ENCODE data around the gene SCGB3A2.

SCGB3A2 gene, protein sequence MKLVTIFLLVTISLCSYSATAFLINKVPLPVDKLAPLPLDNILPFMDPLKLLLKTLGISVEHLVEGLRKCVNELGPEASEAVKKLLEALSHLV

DNA sequence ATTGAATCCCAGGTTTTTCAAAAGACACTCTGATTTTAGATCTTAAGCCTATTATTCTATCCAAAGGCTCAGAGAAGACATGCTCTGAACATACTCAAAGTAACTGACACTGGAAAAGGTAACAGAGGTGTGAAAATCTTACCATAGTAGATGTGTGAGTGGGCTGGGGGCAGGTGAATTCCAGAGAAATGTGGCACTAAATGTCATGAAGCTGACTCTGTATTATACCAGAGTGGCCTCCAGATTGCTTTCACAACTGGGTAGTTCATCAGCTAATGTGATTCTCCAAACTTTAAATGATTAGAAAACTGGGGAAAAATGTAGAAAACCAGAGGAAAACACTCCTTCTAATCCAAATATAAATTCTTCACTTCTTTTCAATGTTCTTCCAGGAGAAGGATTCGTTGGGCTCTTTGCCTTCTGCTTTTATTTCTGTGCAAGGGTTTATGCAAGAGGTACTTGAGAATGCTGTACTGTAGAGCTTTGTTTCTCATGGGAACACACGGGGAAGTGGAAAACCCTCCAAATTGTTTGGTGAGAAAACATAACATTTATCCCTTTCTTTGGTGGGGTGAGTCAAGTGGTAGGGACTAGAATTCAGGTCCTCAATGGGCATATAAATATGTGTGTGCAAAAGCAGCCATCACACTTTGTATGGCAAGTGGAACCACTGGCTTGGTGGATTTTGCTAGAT, at the start of gene SCGB3A2:
SCGB3A2 (plus strand) TSS at position 646 of the 694 bp plus-strand sequence. CDS start 93 bp downstream, outside the sequence.
- Histone ChIP-seq H3K27ac (no peak within 1 kb of the TSS), H3K4me3 (no peak within 1 kb of the TSS), H3K9ac (ENCODE audit: insufficient read length) (no peak within 1 kb of the TSS), H3K36me3 (ENCODE audit: insufficient read depth, low read length) (no peaks in the 10 kb centered on the region), H3K9me3 (ENCODE audit: low read depth, low read length) (no peaks in the 10 kb centered on the region)
- TF ChIP-seq EZH2 (IDR thresholded peaks at IDR 0.05) = no peak
- no peak for TF ChIP-seq POLR2AphosphoS5 (IDR thresholded peaks at IDR 0.05; ENCODE audit: borderline replicate concordance, low read depth, low read length)
- TF ChIP-seq FOXP2 (optimal IDR thresholded peaks at IDR 0.05; ENCODE audit: control extremely low read depth, extremely low read length, insufficient read depth) = no peak
- no peak for DNase-seq (ENCODE audit: low read depth, low spot score)

DNA sequence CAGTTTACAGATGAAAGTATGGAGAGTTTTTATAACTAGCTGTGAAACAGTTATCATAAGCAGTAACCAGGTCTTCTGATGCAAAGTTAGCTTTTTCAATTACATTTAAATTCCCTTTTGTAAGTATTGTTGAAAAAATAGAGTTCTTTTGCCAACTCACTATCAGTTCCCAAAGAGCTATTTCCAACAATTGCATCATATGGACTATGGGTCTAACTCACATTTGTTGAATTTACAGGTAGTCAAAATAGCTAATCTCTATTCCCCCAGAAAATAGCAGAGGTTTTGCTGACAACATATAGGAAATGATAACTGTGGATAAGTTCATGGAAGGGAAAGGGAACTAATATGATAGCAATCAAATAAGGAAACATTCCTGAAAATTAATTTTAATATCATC, 48.5 kb upstream of the SCGB3A2 start:
- TF ChIP-seq EZH2 (IDR thresholded peaks at IDR 0.05) = no peak
- TF ChIP-seq FOXP2 (optimal IDR thresholded peaks at IDR 0.05; ENCODE audit: control extremely low read depth, extremely low read length, insufficient read depth) = no peak
- TF ChIP-seq POLR2AphosphoS5 (IDR thresholded peaks at IDR 0.05; ENCODE audit: borderline replicate concordance, low read depth, low read length) = no peak
- DNase-seq (ENCODE audit: low read depth, low spot score) = no peak
- Histone ChIP-seq H3K27ac (peak overlapping the region; percentile 74), H3K36me3 (ENCODE audit: insufficient read depth, low read length) (no peaks in the 10 kb centered on the region), H3K9me3 (ENCODE audit: low read depth, low read length) (no peaks in the 10 kb centered on the region), H3K4me3 (no peak overlapping the region), H3K9ac (ENCODE audit: insufficient read length) (peak overlapping the region; percentile 27)

DNA sequence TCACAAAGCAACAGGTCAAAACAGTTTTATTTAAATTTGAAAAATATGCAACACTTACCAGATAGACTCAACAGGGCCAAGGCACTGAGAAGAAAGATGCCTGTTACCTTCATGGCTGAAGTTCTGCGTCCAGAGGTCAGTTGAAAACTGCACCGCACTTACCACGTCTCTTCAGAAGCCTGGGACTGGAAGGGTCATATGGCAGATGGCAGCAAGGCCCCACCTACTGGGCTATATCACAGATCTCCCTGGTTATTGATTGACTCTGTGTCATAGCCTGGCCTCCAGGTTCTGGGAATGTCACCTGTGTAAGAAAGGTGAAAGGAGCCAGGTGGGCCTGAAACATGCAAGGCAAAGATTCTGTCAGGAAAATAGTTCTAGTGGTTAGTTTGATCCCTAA, 47.0 kb upstream of the SCGB3A2 start, which contains the start of gene SPINK1:
SPINK1 (minus strand) TSS at position 207 of the 400 bp plus-strand sequence; CDS start at position 113, 94 bp downstream.
- Histone ChIP-seq H3K9ac (ENCODE audit: insufficient read length) (no peak within 1 kb of the TSS), H3K36me3 (ENCODE audit: insufficient read depth, low read length) (no peaks in the 10 kb centered on the region), H3K27ac (peak within 1 kb of the TSS; percentile 74), H3K4me3 (no peak within 1 kb of the TSS), H3K9me3 (ENCODE audit: low read depth, low read length) (no peaks in the 10 kb centered on the region)
- DNase-seq (ENCODE audit: low read depth, low spot score) = no peak
- TF ChIP-seq POLR2AphosphoS5 (IDR thresholded peaks at IDR 0.05; ENCODE audit: borderline replicate concordance, low read depth, low read length) = no peak

DNA sequence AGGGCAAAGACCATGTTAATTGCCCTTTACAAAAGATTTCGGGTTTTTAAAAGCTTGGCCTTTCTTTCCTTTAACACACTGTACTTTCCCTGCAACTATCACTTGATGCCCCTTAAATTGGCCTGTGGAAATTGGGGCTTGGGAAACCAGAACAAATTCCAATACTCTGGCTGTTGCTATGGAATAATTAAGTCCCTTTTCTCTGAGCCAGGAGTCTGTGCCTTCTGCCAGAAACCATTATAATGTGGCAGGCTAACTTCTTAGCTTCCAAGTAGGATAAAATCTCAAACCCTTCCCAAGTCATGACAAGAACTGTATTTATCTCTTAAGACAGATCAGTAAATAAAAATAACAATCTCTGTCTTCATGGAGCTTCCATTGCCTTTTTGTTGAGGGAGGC, 46.0 kb upstream of the SCGB3A2 start:
- Histone ChIP-seq H3K9ac (ENCODE audit: insufficient read length) (no peak overlapping the region), H3K27ac (no peak overlapping the region), H3K36me3 (ENCODE audit: insufficient read depth, low read length) (no peaks in the 10 kb centered on the region), H3K9me3 (ENCODE audit: low read depth, low read length) (no peaks in the 10 kb centered on the region), H3K4me3 (no peak overlapping the region)
- no peak for DNase-seq (ENCODE audit: low read depth, low spot score)
- TF ChIP-seq EZH2 (IDR thresholded peaks at IDR 0.05) (no peak), FOXP2 (optimal IDR thresholded peaks at IDR 0.05; ENCODE audit: control extremely low read depth, extremely low read length, insufficient read depth) (no peak), POLR2AphosphoS5 (IDR thresholded peaks at IDR 0.05; ENCODE audit: borderline replicate concordance, low read depth, low read length) (no peak)

DNA sequence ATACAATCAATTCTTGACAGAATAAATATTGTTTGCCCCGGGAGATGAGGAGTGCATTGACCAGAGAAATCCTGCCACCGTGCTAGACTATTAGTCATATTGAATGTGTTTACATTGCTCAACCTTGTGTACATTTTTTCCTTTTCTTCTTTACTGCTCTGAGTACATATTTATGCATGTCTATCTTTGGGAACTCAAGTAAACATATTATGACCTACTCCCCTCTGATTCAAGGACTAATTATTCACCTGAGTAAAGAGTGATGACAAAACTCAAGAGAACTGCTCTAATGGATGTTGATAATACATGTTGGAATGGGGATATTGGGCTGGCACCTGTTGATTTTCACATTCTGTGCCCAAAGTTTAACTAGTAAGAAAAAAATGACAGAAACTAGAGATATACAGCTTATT, 43.1 kb upstream of the SCGB3A2 start:
- DNase-seq (ENCODE audit: low read depth, low spot score) = no peak
- TF ChIP-seq EZH2 (IDR thresholded peaks at IDR 0.05) = no peak
- H3K9me3 ChIP-seq (ENCODE audit: low read depth, low read length) = no peaks in the 10 kb centered on the region
- no peak overlapping the region for H3K9ac ChIP-seq (ENCODE audit: insufficient read length)
- H3K4me3 ChIP-seq = no peak overlapping the region
- no peak overlapping the region for H3K27ac ChIP-seq
- no peaks in the 10 kb centered on the region for H3K36me3 ChIP-seq (ENCODE audit: insufficient read depth, low read length)

DNA sequence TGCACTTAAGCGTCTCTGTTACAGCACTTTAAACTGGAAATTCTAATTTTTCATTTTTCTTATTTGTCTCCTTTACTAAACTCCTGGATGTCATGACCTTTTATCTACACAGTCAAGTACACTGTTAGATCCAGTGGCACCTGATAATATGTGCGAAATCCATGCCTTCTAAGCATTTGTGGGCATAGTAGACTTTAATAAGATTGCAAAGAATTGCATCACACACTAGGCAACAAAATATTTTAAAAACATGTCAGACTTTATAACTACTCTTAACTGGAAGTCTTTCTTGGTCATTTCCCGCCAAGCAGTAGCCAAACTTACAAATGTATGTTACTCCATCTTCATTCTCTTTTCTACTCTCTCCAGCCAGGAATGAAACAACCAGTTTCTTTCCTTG, 42.1 kb upstream of the SCGB3A2 start:
- Histone ChIP-seq H3K36me3 (ENCODE audit: insufficient read depth, low read length) (no peaks in the 10 kb centered on the region), H3K4me3 (no peak overlapping the region), H3K9me3 (ENCODE audit: low read depth, low read length) (no peaks in the 10 kb centered on the region), H3K27ac (peak overlapping the region; percentile 82), H3K9ac (ENCODE audit: insufficient read length) (peak overlapping the region; percentile 58)
- DNase-seq (ENCODE audit: low read depth, low spot score) = peak; percentile 44
- TF ChIP-seq POLR2AphosphoS5 (IDR thresholded peaks at IDR 0.05; ENCODE audit: borderline replicate concordance, low read depth, low read length) (no peak), EZH2 (IDR thresholded peaks at IDR 0.05) (no peak), FOXP2 (optimal IDR thresholded peaks at IDR 0.05; ENCODE audit: control extremely low read depth, extremely low read length, insufficient read depth) (no peak)

DNA sequence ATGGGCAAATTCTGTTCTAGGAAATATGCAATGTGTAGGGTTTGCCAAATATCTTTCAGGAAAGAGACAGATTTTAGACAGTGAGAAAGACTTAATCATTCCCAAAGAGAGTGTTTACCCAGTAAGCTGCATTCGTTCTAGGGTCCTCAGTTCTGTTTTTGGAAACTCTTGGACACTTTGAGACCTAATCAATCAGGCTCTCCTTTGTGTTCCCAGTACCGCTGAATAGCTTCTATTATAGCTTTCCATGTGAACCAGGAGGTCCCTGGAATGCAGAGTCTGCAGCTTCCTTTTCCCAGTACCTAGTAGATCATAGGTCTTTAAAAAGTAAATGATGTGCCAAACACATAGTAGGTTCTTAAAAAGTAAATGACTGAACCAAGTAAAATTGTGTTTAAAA, 35.6 kb upstream of the SCGB3A2 start:
- TF ChIP-seq EZH2 (IDR thresholded peaks at IDR 0.05) (no peak), FOXP2 (optimal IDR thresholded peaks at IDR 0.05; ENCODE audit: control extremely low read depth, extremely low read length, insufficient read depth) (no peak), POLR2AphosphoS5 (IDR thresholded peaks at IDR 0.05; ENCODE audit: borderline replicate concordance, low read depth, low read length) (no peak)
- H3K4me3 ChIP-seq = no peak overlapping the region
- H3K9ac ChIP-seq (ENCODE audit: insufficient read length) = no peak overlapping the region

DNA sequence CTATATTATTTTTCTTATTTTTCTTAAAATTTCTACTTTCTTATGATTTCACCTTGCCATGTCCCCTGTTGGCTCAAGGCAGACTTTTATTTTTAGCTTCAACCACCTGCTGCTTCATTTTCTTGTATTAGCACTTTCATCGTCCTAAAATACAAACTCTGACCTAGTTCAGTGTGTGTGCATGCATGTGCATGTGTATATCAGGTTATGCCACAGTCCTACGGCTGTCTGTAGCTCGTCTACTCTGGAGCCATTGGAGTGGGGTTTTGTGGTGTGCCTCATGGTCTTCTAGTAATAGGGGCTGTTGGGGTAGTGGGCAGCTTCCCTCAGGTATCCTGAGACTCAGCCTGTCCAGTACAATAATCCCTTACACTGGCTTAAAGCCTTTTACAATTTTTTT, 33.7 kb upstream of the SCGB3A2 start:
- DNase-seq (ENCODE audit: low read depth, low spot score) = no peak
- H3K9me3 ChIP-seq (ENCODE audit: low read depth, low read length) = no peaks in the 10 kb centered on the region
- no peaks in the 10 kb centered on the region for H3K36me3 ChIP-seq (ENCODE audit: insufficient read depth, low read length)
- H3K9ac ChIP-seq (ENCODE audit: insufficient read length) = no peak overlapping the region
- no peak overlapping the region for H3K27ac ChIP-seq
- no peak overlapping the region for H3K4me3 ChIP-seq
- TF ChIP-seq POLR2AphosphoS5 (IDR thresholded peaks at IDR 0.05; ENCODE audit: borderline replicate concordance, low read depth, low read length) (no peak), FOXP2 (optimal IDR thresholded peaks at IDR 0.05; ENCODE audit: control extremely low read depth, extremely low read length, insufficient read depth) (no peak), EZH2 (IDR thresholded peaks at IDR 0.05) (no peak)

More for the DNA sequence above, 35.6 kb upstream of the SCGB3A2 start:
- Histone ChIP-seq H3K27ac (no peak overlapping the region), H3K9me3 (ENCODE audit: low read depth, low read length) (no peaks in the 10 kb centered on the region), H3K36me3 (ENCODE audit: insufficient read depth, low read length) (no peaks in the 10 kb centered on the region)
- DNase-seq (ENCODE audit: low read depth, low spot score) = no peak

DNA sequence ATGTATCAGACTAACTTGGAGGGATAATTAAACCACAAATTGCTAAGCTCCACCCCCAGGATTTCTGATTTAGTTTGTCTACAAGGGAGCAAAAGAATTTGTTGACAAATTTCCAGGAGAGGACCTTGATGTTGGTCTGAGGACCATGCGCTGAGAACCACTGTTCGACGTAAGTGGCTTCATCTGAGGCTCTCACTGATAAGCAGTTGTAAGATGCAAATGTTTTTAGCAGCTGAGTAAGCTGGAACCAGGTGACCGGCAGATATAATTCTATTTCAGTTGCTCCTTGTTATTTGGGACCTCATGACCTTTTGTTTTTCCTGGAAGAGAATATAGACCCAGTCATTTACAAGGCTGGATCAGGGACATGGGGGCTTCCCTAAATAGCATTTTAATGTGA, 32.9 kb upstream of the SCGB3A2 start:
- no peak overlapping the region for H3K4me3 ChIP-seq
- H3K36me3 ChIP-seq (ENCODE audit: insufficient read depth, low read length) = no peaks in the 10 kb centered on the region
- no peak for DNase-seq (ENCODE audit: low read depth, low spot score)
- H3K27ac ChIP-seq = no peak overlapping the region
- TF ChIP-seq FOXP2 (optimal IDR thresholded peaks at IDR 0.05; ENCODE audit: control extremely low read depth, extremely low read length, insufficient read depth) = no peak
- no peak for TF ChIP-seq POLR2AphosphoS5 (IDR thresholded peaks at IDR 0.05; ENCODE audit: borderline replicate concordance, low read depth, low read length)
- TF ChIP-seq EZH2 (IDR thresholded peaks at IDR 0.05) = no peak
- no peak overlapping the region for H3K9ac ChIP-seq (ENCODE audit: insufficient read length)
- H3K9me3 ChIP-seq (ENCODE audit: low read depth, low read length) = no peaks in the 10 kb centered on the region

Measured in SK-N-MC (cell line).